Mesothelial cell of epicardium (in vitro differentiated cells): ENCODE results near the gene LPAR1. TPM values are rescaled to one million over a fixed set of nuclear protein-coding genes. Genes with fewer than 3 reads are reported as not detected.

Experiments
- DNase-seq, 2 experiments: peaks; one replicate each; pipeline ENCODE4 v3.0.0; 2021; ENCODE audit warnings: low spot score in 2 of 2; ENCODE audit not compliant: unreplicated experiment in 2 of 2
- H3K27ac Mint-ChIP-seq: 2 replicates; pipeline ENCODE4 v1.8.0; 2021; ENCODE audit warnings: mixed read lengths
- H3K27me3 Mint-ChIP-seq: 2 replicates; pipeline ENCODE4 v1.8.0; 2021; ENCODE audit warnings: low read depth, mixed read lengths
- H3K36me3 Mint-ChIP-seq: 2 replicates; pipeline ENCODE4 v1.8.0; 2021; ENCODE audit warnings: mixed read lengths
- H3K4me1 Mint-ChIP-seq: 2 replicates; pipeline ENCODE4 v1.8.0; 2021; ENCODE audit warnings: mixed read lengths
- H3K4me3 Mint-ChIP-seq: 2 replicates; pipeline ENCODE4 v1.8.0; 2021; ENCODE audit warnings: mild to moderate bottlenecking, moderate library complexity, mixed read lengths
- H3K9me3 Mint-ChIP-seq: 2 replicates; pipeline ENCODE4 v1.8.0; 2021; ENCODE audit warnings: mixed read lengths
- total RNA-seq: library from RNA; stranded (reverse); gene quantifications from 3 replicates; pipeline ENCODE4 v1.2.1, GENCODE V29; 2021
- TF ChIP-seq, protein P1 (sequence below): fragments of 200-600 bp; sonication (generic); IDR thresholded peaks from one replicate; pipeline ENCODE4 v1.5.0; 2021; ENCODE audit warnings: antibody characterized with exemption; ENCODE audit not compliant: unreplicated experiment

The LPAR1 gene
- total RNA-seq, 1 donor from 2014 or later, result 40.3 TPM

DNA sequence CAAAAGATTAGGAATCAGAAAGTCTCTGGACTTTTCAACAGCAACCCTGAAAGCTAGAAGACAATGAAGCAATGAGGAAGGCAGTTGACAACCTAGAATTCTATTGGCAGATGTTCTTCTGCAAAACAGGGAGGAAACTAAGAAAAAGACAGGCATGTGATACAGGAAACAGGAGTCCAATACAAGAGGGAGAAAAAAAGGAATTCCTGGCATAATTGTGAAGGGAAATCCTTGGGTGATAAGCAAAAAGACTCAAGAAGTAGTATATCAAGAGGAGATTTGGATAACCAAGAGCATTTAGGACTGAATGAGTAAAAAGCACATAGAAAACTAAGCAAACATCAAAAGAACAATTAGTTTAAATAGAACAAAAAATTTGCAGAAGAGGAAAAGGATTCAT is 58.6 kb downstream of the LPAR1 start:
- peaks cover 46% of the 10 kb centered on the region for H3K4me1 Mint-ChIP-seq
- no peaks in the 10 kb centered on the region for H3K36me3 Mint-ChIP-seq
- no peaks in the 10 kb centered on the region for H3K27me3 Mint-ChIP-seq
- peak overlapping the region; percentile 13 for H3K27ac Mint-ChIP-seq
- H3K4me3 Mint-ChIP-seq, result no peak overlapping the region
- H3K9me3 Mint-ChIP-seq, result peaks cover 4% of the 10 kb centered on the region
- no peak for DNase-seq
- TF ChIP-seq, protein P1, sequence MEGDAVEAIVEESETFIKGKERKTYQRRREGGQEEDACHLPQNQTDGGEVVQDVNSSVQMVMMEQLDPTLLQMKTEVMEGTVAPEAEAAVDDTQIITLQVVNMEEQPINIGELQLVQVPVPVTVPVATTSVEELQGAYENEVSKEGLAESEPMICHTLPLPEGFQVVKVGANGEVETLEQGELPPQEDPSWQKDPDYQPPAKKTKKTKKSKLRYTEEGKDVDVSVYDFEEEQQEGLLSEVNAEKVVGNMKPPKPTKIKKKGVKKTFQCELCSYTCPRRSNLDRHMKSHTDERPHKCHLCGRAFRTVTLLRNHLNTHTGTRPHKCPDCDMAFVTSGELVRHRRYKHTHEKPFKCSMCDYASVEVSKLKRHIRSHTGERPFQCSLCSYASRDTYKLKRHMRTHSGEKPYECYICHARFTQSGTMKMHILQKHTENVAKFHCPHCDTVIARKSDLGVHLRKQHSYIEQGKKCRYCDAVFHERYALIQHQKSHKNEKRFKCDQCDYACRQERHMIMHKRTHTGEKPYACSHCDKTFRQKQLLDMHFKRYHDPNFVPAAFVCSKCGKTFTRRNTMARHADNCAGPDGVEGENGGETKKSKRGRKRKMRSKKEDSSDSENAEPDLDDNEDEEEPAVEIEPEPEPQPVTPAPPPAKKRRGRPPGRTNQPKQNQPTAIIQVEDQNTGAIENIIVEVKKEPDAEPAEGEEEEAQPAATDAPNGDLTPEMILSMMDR, result no peak

DNA sequence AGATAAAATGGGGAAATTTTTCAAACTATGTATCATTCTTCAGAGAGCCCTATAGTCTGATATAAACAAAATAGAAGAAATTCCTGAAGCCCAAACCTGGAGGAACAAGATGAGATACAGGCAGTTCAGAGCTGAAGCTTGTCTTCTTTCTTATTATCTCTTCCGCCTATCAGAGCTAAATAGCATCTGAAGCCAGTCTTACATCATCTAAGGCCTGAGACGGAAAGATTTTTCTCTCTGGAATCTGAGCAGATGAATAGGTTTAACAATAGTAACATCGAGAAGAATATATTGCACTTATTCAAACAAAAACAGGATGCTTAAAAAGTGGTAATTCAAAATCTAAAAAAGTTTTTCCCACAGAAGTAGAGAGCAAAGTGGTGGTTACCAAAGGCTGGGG is 59.8 kb downstream of the LPAR1 start:
- H3K27ac Mint-ChIP-seq, result peak overlapping the region; percentile 87
- TF ChIP-seq, protein P1, result no peak
- DNase-seq, result no peak
- no peaks in the 10 kb centered on the region for H3K36me3 Mint-ChIP-seq
- H3K4me3 Mint-ChIP-seq, result no peak overlapping the region
- peaks cover 46% of the 10 kb centered on the region for H3K4me1 Mint-ChIP-seq
- H3K9me3 Mint-ChIP-seq, result peaks cover 4% of the 10 kb centered on the region
- H3K27me3 Mint-ChIP-seq, result no peaks in the 10 kb centered on the region

DNA sequence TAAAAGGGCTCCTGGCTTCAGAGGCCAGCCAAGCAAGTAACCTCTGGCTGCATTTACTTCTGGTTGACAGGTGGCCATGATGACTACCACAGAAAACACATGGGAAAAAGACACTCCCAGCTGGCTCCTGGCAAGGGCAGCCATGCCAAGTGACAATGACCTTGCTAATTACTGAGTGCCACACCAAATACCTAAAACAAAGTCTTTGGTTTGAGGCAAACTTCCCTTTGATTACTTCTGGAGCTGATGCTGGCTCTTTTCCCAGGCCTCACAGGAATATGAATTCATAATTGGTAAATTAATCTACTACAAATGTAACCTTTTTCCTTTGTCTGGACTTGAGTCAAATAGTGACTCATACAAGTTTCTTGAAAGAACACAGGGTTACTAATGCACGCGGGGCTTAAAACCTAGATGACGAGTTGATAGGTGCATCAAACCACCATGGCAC is 61.0 kb downstream of the LPAR1 start:
- DNase-seq, result no peak
- H3K4me3 Mint-ChIP-seq, result no peak overlapping the region
- TF ChIP-seq, protein P1, result no peak
- H3K27me3 Mint-ChIP-seq, result no peaks in the 10 kb centered on the region
- H3K4me1 Mint-ChIP-seq, result peaks cover 46% of the 10 kb centered on the region
- peak overlapping the region; percentile 90 for H3K27ac Mint-ChIP-seq
- peaks cover under 1% of the 10 kb centered on the region for H3K36me3 Mint-ChIP-seq
- no peaks in the 10 kb centered on the region for H3K9me3 Mint-ChIP-seq

DNA sequence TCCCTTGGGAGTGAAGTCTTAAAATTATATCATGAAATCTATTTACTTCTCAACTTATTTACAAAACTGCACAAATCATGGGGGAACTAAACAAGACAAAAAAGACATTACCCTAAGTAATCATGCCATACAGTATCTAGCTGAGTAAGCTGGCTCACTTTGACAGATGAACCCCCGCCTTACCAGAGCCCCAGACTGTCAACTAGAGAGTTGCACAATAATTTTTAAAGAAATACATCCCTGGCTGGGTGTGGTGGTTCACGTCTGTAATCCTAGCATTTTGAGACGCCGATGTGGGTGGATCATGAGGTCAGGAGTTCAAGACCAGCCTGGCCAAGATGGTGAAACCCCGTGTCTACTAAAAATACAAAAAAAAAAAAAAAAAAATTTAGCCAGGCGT is 62.3 kb downstream of the LPAR1 start:
- H3K27ac Mint-ChIP-seq, result no peak overlapping the region
- no peak for DNase-seq
- peaks cover 11% of the 10 kb centered on the region for H3K36me3 Mint-ChIP-seq
- TF ChIP-seq, protein P1, result no peak
- H3K4me1 Mint-ChIP-seq, result peaks cover 46% of the 10 kb centered on the region
- no peaks in the 10 kb centered on the region for H3K9me3 Mint-ChIP-seq
- no peaks in the 10 kb centered on the region for H3K27me3 Mint-ChIP-seq
- no peak overlapping the region for H3K4me3 Mint-ChIP-seq

DNA sequence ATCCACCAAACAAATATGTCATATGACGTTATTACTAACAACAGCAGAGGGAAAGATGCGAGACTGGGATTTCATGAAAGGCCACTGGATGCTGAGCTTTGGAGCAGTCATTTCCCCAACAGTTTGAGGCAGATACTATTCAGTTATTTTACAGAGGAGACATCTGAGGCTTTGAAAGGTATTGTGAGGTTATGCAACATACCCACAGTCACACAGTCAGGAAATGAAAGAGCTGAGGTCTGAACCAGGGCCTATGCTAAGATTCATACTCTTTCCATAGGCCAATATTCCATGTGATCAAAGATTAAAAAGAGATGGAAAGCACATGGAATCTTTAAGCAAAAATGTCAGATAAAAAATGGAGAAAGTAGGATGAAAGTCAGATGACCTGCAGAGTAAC is 63.0 kb downstream of the LPAR1 start:
- no peaks in the 10 kb centered on the region for H3K27me3 Mint-ChIP-seq
- no peaks in the 10 kb centered on the region for H3K9me3 Mint-ChIP-seq
- no peak overlapping the region for H3K27ac Mint-ChIP-seq
- H3K4me3 Mint-ChIP-seq, result no peak overlapping the region
- TF ChIP-seq, protein P1, result no peak
- H3K36me3 Mint-ChIP-seq, result peaks cover 13% of the 10 kb centered on the region
- no peak for DNase-seq
- peaks cover 43% of the 10 kb centered on the region for H3K4me1 Mint-ChIP-seq

DNA sequence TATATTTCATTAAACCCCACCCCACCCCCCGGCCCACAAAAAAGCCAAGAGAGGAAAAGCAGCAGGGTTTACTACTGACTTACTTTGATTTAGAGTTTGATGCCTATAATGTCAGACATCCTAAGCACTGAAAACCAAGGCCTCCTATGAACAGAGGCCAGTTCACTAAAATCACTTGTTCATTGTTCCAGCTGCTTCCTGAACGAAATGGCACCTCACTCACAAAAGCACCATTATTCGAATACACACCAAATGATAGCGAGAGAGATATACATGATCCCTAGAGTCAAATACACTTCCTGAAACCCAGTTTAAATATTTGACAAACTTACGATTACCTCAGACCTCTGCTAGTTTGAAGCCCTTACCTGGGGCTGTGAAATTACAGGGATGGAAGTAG is 66.6 kb downstream of the LPAR1 start:
- DNase-seq, result no peak
- no peak overlapping the region for H3K27ac Mint-ChIP-seq
- TF ChIP-seq, protein P1, result no peak
- H3K36me3 Mint-ChIP-seq, result peaks cover 18% of the 10 kb centered on the region
- H3K9me3 Mint-ChIP-seq, result no peaks in the 10 kb centered on the region
- no peaks in the 10 kb centered on the region for H3K27me3 Mint-ChIP-seq
- H3K4me3 Mint-ChIP-seq, result no peak overlapping the region
- peaks cover 13% of the 10 kb centered on the region for H3K4me1 Mint-ChIP-seq
